Suppressor macrophage (primary cell): Measurements from ENCODE around the gene FSCB.
"Not testable (repeated sequence)": the region's sequence is repeated elsewhere in the genome, so short reads cannot be mapped to it uniquely, and the experiment has no call there.

Experiments used
- DNase-seq, 4 experiments: peaks; one replicate each; pipeline ENCODE4 v3.0.0-alpha.2; 2020 to 2022
- total RNA-seq, 17 experiments: gene quantifications; one replicate each; lab custom pipeline; 2026; ENCODE audit warnings: mixed read lengths in 6 of 17, inconsistent platforms in 3 of 17; lab: John Stamatoyannopoulos, UW

FSCB gene
- 0 to 1.3 (median 0) reads per million in 17 experiments for total RNA-seq

- DNase-seq = no peak
These were observed at the start of gene FSCB for GRCh38 chr14:44507183-44507582. Gene FSCB, minus strand, starts transcription at chr14:44507283. Its CDS starts 296 bp downstream, at chr14:44506987.

DNA sequence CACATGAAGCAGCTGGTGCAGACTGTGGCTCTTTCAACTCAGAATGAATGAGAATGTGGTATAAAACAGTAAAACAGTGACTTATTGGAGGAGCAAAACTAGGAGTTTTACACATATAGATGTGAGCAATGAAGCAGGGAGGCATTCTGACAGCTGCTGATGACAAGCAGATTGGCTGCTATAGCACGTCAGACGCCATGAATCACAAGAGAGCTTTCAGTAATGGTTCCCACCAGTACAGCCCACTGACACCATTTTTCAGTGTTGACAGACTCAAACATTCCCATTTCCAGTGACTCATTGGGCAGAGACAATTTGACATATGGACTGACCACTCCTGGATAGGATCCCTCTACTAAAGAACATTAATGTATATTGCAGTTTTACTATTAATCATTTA, 24.6 kb upstream of the FSCB start:
- DNase-seq = no peak

- DNase-seq = no peak
These were observed 23.4 kb upstream of the FSCB start for GRCh38 chr14:44530475-44530874.

DNA sequence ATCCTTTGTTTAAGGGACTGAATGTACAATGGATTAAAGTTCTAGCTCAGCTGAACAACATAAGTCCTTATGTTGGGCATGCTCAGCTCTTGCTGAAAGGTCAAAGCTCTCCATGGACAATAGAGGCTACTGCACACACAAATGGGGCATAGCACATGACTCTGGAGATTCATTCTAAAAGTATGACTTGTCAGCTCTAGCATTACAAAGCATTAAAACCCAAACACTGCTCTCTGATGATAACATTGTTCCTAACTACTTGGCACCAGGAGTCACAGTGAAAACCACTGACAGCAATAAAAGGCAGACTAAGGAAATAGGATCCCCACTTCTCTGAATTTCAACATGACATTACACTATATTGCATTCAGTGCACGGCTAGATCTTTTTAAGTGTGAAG, 21.9 kb upstream of the FSCB start:
- DNase-seq = no peak

DNA sequence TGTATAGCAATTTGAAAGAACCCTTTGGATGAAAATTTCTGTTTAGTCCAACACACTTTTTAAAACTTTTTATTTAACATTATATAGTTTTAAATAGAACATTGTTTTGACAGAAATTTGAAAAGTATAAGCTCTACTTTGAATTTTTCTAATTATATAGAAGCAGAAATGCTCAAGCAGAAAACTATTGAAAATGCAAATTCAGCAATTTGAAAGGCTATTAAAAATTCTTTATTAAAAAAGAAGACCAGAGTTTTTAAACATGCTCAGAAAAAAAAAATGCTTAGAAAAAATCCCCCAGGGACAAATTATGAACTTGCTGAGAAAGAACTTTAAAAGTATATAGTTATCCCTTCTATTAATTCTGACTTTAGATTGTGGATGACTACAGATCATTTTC, 21.1 kb upstream of the FSCB start:
- DNase-seq = no peak

GRCh38 chr14:44525237-44525636, 18.2 kb upstream of the FSCB start:
- DNase-seq = no peak

- DNase-seq = not testable (repeated sequence)
These were observed 8.6 kb upstream of the FSCB start for GRCh38 chr14:44515668-44516067.

DNA sequence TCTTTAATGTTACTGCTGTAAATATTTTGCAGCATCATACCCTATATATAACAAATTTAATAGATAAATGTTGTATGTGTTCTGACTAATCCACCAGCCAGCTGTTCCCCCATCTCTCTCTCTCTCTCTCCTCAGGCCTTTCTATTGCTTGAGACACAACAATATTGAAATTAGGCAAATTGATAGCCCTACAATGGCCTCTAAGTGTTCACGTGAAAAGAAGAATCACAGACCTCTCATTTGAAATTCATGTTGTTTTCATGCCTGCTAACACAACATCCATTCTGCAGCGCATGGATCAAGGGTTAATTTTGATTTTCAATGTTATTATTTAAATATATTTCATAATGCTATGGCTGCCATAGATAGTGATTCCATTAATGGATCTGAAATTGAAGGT, 1.8 kb upstream of the FSCB start:
- DNase-seq = no peak

- no peak for DNase-seq
These were observed 1.5 kb downstream of the FSCB start for GRCh38 chr14:44505588-44505987.

DNA sequence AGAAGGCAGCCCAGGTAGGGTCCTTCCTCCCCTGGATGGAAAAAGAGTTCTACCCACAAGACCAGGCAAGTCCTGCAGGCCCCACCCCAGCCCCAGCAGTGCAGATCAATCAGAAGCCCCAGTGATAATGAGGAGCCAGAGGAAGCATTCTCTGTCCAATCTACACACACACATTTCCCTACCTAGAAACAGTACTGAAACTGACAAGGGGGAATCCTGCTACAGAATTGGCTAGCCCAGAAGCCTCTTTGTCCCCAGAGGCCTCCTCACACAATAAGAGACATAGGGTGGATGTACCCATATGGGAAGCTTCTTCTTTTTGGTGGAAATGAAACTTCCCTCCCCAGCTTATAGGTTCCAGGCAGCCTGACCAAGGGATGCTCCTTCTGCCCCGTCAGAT, 9.9 kb downstream of the FSCB start:
- DNase-seq = no peak

GRCh38 chr14:44494137-44494536, 12.9 kb downstream of the FSCB start:
- no peak for DNase-seq

- DNase-seq = no peak
These were observed 16.1 kb downstream of the FSCB start for GRCh38 chr14:44490966-44491365.

DNA sequence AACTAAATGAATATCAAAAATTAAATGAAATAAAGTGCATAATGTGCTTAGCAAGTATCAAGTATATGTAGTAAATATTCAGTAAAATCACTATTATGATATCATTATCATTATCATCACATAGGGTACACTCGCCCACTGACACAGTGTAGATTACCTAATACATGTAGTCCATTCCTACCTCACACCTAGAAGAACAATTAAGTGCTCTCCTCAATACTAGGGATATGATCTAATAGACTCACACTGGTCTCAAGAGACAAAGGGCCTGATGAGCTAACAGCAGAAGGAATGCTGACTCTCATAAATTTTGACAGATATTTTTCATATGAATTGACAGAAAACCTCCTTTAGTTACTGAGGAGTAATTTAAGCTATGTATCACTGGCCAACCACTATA, 29.1 kb downstream of the FSCB start:
- DNase-seq = no peak

- no peak for DNase-seq
These were observed 38.3 kb downstream of the FSCB start for GRCh38 chr14:44468771-44469170.

DNA sequence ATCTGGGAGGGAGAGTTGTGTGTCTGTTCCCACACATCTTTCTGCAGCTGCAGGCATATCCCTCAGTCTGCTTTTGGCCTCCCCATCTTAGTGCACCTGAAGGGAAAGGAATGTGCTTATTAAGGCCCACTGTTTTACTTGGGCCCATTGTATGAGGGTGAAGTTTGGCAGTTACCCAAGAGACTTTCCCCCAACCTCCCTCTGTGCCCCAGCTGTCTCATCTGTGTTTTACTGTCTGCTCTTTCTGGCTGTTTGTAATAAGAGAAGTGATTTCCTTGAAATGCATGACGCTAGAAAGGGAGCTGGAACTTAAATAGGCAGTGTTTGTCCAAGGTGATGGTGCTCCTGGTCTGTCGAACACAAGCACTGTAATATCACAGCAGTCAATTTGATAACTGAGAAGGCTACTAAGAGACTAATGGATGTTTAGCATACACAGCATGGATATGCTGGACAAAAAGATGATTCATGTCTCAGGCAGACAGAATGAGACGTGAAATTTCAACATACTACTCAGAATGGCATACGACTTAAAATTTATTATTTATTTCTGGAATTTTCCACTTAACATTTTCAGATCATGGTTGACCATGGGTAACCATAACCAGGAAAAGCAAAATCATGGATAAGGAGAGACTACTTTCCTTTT, 43.6 kb downstream of the FSCB start:
- DNase-seq = no peak

GRCh38 chr14:44462381-44462780, 44.7 kb downstream of the FSCB start:
- DNase-seq = no peak

DNA sequence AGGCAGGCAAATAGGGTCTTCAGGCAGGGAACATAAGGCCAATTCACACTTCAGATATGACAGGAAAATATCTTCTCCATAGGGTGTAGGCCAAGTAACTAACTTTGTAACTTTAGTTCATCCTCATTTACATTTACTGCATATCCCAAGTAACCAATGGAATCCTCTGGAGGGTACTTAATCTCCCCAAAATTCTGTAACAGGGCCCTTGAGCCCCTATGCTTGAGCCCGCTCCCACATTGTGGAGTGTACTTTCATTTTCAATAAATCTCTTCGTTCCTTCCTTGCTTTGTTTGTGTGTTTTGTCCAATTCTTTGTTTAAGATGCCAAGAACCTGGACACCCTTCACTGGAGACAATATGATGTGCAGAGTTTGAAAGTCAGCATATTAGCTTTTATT, 45.3 kb downstream of the FSCB start:
- no peak for DNase-seq
